Neutrophil (primary cell): ENCODE measurements around the gene PIN4.

Source experiments
- H3K27ac ChIP-seq: fragments of 200-600 bp; sonication (generic); 2 replicates; pipeline ENCODE4 v1.5.1; 2016; ENCODE audit warnings: mild to moderate bottlenecking, moderate library complexity
- H3K27me3 ChIP-seq: fragments of 200-600 bp; sonication (generic); 2 replicates; pipeline ENCODE4 v1.6.0; 2016; ENCODE audit warnings: mild to moderate bottlenecking
- H3K36me3 ChIP-seq: fragments of 200-600 bp; sonication (generic); 2 replicates; pipeline ENCODE4 v1.5.1; 2017
- H3K4me1 ChIP-seq, 2 experiments: fragments of 200-600 bp in 1 of 2; sonication (generic) in 1 of 2; 1 replicate in 1 of 2; 2 replicates in 1 of 2; pipeline versions ENCODE4 v1.5.1 to v1.6.1; 2013 to 2016; ENCODE audit warnings: low read depth in 1 of 2, low read length in 1 of 2, mild to moderate bottlenecking in 1 of 2, moderate library complexity in 1 of 2; ENCODE audit not compliant: control insufficient read depth in 1 of 2, insufficient read depth in 1 of 2
- H3K4me3 ChIP-seq, 2 experiments: fragments of 200-600 bp in 1 of 2; sonication (generic) in 1 of 2; 1 replicate in 1 of 2; 2 replicates in 1 of 2; pipeline ENCODE4 v1.5.1; 2013 to 2016; ENCODE audit warnings: low read depth in 1 of 2, low read length in 1 of 2, mild to moderate bottlenecking in 1 of 2, moderate library complexity in 1 of 2
- H3K9me3 ChIP-seq: fragments of 200-600 bp; sonication (generic); 2 replicates; pipeline ENCODE4 v1.5.1; 2016
- CTCF ChIP-seq: fragments of 200-600 bp; sonication (generic); IDR thresholded peaks from 2 replicates; pipeline ENCODE4 v1.5.1; 2016; ENCODE audit warnings: antibody characterized with exemption

PIN4 gene

GRCh38 chrX:72176981-72177380 is 4.6 kb upstream of the PIN4 start:
- no peak overlapping the region for H3K4me3 ChIP-seq
- H3K9me3 ChIP-seq: no peaks in the 10 kb centered on the region
- H3K27me3 ChIP-seq: no peaks in the 10 kb centered on the region
- peaks cover 7 to 12% of the 10 kb centered on the region in 2 experiments for H3K4me1 ChIP-seq
- H3K36me3 ChIP-seq: no peaks in the 10 kb centered on the region
- no peak for TF ChIP-seq CTCF
- H3K27ac ChIP-seq: no peak overlapping the region

GRCh38 chrX:72180539-72180938 is 1.0 kb upstream of the PIN4 start:
- Histone ChIP-seq H3K27me3 (no peaks in the 10 kb centered on the region), H3K9me3 (no peaks in the 10 kb centered on the region), H3K4me1 (peaks cover 7 to 23% of the 10 kb centered on the region in 2 experiments), H3K4me3 (peak overlapping the region; percentile 64 to 72), H3K36me3 (no peaks in the 10 kb centered on the region), H3K27ac (peak overlapping the region; percentile 80)
- TF ChIP-seq CTCF: no peak

DNA sequence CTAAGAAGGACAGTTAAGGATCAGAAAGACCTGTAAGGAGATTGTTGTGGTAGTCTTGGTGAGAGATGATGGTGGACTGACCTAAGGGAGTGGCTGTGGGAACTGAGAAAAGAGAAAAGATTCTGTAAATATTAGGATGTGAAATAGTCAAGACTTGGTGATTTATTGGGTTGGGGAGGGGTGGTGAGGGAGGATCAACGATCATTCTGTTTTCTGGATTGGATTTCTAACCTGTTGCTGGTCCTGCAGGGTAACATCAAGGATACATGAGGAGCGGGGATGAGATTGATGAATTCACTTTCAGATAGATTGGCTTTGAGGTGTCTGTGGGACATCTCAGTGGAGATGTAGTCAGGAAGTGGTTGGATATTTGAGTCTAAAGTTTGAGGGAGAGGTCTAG is 1.4 kb downstream of the PIN4 start:
- TF ChIP-seq CTCF: no peak

GRCh38 chrX:72201836-72202536 is 20.4 kb downstream of the PIN4 start:
- no peaks in the 10 kb centered on the region for H3K4me1 ChIP-seq
- H3K9me3 ChIP-seq: no peaks in the 10 kb centered on the region
- no peak for TF ChIP-seq CTCF
- H3K27me3 ChIP-seq: no peaks in the 10 kb centered on the region
- H3K27ac ChIP-seq: no peak overlapping the region
- peaks cover 17% of the 10 kb centered on the region for H3K36me3 ChIP-seq
- H3K4me3 ChIP-seq: no peak overlapping the region

More for the DNA sequence above, 1.4 kb downstream of the PIN4 start:
- Histone ChIP-seq H3K4me1 (peaks cover 7 to 23% of the 10 kb centered on the region in 2 experiments), H3K36me3 (peaks cover 10% of the 10 kb centered on the region), H3K9me3 (no peaks in the 10 kb centered on the region), H3K27me3 (no peaks in the 10 kb centered on the region), H3K4me3 (no peak overlapping the region), H3K27ac (no peak overlapping the region)

DNA sequence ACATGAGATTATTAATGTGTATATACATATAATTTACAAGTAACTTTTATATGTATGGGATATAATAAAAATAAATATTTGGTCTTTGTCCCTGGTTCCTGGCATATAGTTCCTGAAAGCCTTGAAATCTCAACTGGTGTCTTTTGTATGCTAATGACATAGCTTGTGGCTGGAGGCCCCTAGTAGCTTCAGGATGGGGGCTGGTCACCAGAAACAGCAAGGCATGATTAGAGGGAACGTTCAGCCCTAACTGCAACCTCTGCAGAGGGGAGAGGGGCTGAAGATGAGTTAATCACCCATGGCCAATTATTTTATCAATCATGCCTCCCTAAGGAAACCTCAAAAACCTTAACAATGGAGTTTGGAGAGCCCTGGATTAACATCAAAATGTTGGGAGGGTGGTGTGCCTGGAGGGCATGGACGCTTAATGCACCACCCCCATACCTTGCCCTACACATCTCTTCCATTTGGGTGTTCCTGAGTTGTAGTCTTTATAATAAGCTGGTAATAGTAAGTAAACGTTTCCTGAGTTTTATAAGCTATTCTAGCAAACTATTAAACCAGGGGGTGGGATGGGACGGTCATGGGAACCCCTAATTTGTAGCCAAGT is 21.3 kb downstream of the PIN4 start:
- no peaks in the 10 kb centered on the region for H3K9me3 ChIP-seq
- H3K36me3 ChIP-seq: peaks cover 8% of the 10 kb centered on the region
- H3K4me3 ChIP-seq: no peak overlapping the region
- H3K27ac ChIP-seq: no peak overlapping the region
- no peak for TF ChIP-seq CTCF
- H3K27me3 ChIP-seq: no peaks in the 10 kb centered on the region
- H3K4me1 ChIP-seq: no peaks in the 10 kb centered on the region
